ENCODE results near the gene OXA1L. TPM values are rescaled to one million over a fixed set of nuclear protein-coding genes. Genes with fewer than 3 reads are reported as not detected.

OXA1L gene
- total and polyA plus RNA-seq, 2 of the 13 experiments (the other 11 are each of a cell fraction or from before 2014, with no cell fraction given): 230 to 589 TPM

DNA sequence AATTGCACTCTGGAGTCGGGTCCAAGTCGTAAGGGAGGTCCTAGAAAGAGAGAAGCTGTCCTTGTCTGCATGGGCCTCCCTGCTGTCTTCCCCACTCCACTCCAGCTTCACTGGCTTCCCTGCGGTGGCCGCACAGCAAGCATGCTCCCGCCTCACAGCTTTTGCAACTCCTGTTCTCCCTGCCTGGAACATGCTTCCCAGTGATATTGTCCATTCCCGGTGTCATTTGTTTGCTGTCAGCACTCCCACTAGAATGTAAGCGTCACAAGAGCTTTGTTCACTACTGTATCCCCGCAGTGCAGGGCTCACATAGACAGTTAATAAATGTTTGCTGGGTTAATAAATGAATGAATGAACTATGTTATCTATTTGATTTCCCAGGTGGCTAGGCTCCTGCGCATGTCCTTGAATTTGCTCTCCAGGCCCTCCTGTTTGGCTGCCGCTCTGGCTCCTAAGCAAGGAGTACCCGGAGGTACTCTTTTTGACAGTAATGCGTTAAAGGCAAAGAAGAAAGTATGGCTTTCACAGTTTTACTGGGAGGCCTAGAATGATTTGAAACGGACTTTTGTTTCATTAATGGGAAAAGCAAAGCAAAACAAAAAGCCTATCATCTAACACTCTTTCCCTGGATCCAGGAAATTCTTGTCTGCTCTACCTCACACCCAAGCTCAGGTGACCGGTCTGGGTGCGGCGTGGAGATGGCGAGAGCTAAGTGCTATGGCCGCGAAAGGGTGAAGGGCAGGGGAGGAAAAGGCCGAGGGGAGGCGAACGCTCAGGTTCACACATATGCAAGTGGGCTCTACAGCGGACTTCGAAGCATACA lies 54.9 kb downstream of the OXA1L start (continued):
- peak; percentile 86; the same call in 1 of the 2 replicates for TF ChIP-seq MYPOP (CRISPR knock-in tag; IDR thresholded peaks at IDR 0.05)
- TF ChIP-seq ZNF678 (CRISPR knock-in tag; IDR thresholded peaks at IDR 0.05): peak; percentile 93; the same call in 1 of the 2 replicates
- no peak for TF ChIP-seq PRMT3 (CRISPR knock-in tag; IDR thresholded peaks at IDR 0.05; ENCODE audit: borderline replicate concordance, low read depth)
- TF ChIP-seq ZSCAN12 (CRISPR knock-in tag; IDR thresholded peaks at IDR 0.05): no peak
- TF ChIP-seq REL (CRISPR knock-in tag; conservative IDR thresholded peaks at IDR 0.05): no peak
- TF ChIP-seq ZNF577 (CRISPR knock-in tag; IDR thresholded peaks at IDR 0.05; ENCODE audit: borderline replicate concordance, low read depth): no peak
- no peak for TF ChIP-seq IKZF1 (IDR thresholded peaks at IDR 0.05)
- no peak for TF ChIP-seq MAF1 (CRISPR knock-in tag; IDR thresholded peaks at IDR 0.05; ENCODE audit: borderline replicate concordance)
- 0 out of 2 replicates have a peak, but pooled peaks have one; percentile 44 for TF ChIP-seq ZNF124 (CRISPR knock-in tag; IDR thresholded peaks at IDR 0.05)
- TF ChIP-seq CAMTA2 (CRISPR knock-in tag; IDR thresholded peaks at IDR 0.05; ENCODE audit: borderline replicate concordance): no peak
- no peak for TF ChIP-seq ATM (IDR thresholded peaks at IDR 0.05; ENCODE audit: borderline replicate concordance)
- TF ChIP-seq GZF1 (CRISPR knock-in tag; IDR thresholded peaks at IDR 0.05): peak; percentile 28; the same call in 1 of the 2 replicates
- peak; percentile 67; the same call in 1 of the 2 replicates for TF ChIP-seq ZNF234 (CRISPR knock-in tag; conservative IDR thresholded peaks at IDR 0.05)
- no peak for TF ChIP-seq BORCS8-MEF2B (CRISPR knock-in tag; IDR thresholded peaks at IDR 0.05)
- TF ChIP-seq, protein P1, sequence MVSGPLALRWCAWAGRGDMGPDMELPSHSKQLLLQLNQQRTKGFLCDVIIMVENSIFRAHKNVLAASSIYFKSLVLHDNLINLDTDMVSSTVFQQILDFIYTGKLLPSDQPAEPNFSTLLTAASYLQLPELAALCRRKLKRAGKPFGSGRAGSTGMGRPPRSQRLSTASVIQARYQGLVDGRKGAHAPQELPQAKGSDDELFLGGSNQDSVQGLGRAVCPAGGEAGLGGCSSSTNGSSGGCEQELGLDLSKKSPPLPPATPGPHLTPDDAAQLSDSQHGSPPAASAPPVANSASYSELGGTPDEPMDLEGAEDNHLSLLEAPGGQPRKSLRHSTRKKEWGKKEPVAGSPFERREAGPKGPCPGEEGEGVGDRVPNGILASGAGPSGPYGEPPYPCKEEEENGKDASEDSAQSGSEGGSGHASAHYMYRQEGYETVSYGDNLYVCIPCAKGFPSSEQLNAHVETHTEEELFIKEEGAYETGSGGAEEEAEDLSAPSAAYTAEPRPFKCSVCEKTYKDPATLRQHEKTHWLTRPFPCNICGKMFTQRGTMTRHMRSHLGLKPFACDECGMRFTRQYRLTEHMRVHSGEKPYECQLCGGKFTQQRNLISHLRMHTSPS (CRISPR knock-in tag; IDR thresholded peaks at IDR 0.05; ENCODE audit: low read depth): peak; percentile 69; the same call in 1 of the 2 replicates
- TF ChIP-seq ZFP41 (CRISPR knock-in tag; IDR thresholded peaks at IDR 0.05; ENCODE audit: borderline replicate concordance): peak; percentile 89; the same call in 1 of the 2 replicates
- TF ChIP-seq SCMH1 (CRISPR knock-in tag; IDR thresholded peaks at IDR 0.05; ENCODE audit: borderline replicate concordance): no peak
- no peak for TF ChIP-seq TMF1 (CRISPR knock-in tag; IDR thresholded peaks at IDR 0.05; ENCODE audit: low read depth)
- TF ChIP-seq ZBTB20 (CRISPR knock-in tag; IDR thresholded peaks at IDR 0.05; ENCODE audit: borderline replicate concordance, low read depth): peak; percentile 80; the same call in 1 of the 2 replicates
- TF ChIP-seq DBP (CRISPR knock-in tag; IDR thresholded peaks at IDR 0.05; ENCODE audit: not compliant biosample characterization): no peak
- 0 out of 2 replicates have a peak, but pooled peaks have one; percentile 63 for TF ChIP-seq JUN (CRISPR knock-in tag; IDR thresholded peaks at IDR 0.05)
- peak; percentile 72; the same call in 1 of the 2 replicates for TF ChIP-seq DMAP1 (CRISPR knock-in tag; IDR thresholded peaks at IDR 0.05)
- peak; percentile 45; the same call in 1 of the 2 replicates for TF ChIP-seq ZNF317 (CRISPR knock-in tag; IDR thresholded peaks at IDR 0.05)

Measured in HepG2 (cell line).